Right forelimb (tissue), 1 donor: ENCODE results near the gene RIT1.

Source experiments
- DNase-seq: peaks from one replicate; pipeline ENCODE4 v3.0.0-alpha.2; 2018

Gene RIT1

GRCh38 chr1:155890251-155890650, 20.9 kb downstream of the RIT1 start:
- DNase-seq = no peak

- no peak for DNase-seq
These were observed 21.6 kb downstream of the RIT1 start for GRCh38 chr1:155889566-155889965.

- no peak for DNase-seq
These were observed 22.7 kb downstream of the RIT1 start for GRCh38 chr1:155888481-155888880.

- no peak for DNase-seq
These were observed 26.2 kb downstream of the RIT1 start for GRCh38 chr1:155884982-155885381.

- DNase-seq = no peak
These were observed 26.9 kb downstream of the RIT1 start for GRCh38 chr1:155884031-155884960.

- DNase-seq = no peak
These were observed 28.4 kb downstream of the RIT1 start for GRCh38 chr1:155882766-155883165.

- DNase-seq = no peak
These were observed 28.9 kb downstream of the RIT1 start for GRCh38 chr1:155882235-155882634.

GRCh38 chr1:155880950-155881349, 30.2 kb downstream of the RIT1 start:
- DNase-seq = no peak

GRCh38 chr1:155880251-155880650, 30.9 kb downstream of the RIT1 start:
- DNase-seq = no peak

- no peak for DNase-seq
These were observed 33.2 kb downstream of the RIT1 start for GRCh38 chr1:155877945-155878344.

- no peak for DNase-seq
These were observed 37.3 kb downstream of the RIT1 start for GRCh38 chr1:155873860-155874259.

- DNase-seq = no peak
These were observed 38.6 kb downstream of the RIT1 start for GRCh38 chr1:155872527-155872926.

- DNase-seq = peak; percentile 73
These were observed 39.8 kb downstream of the RIT1 start for GRCh38 chr1:155871390-155871789.

GRCh38 chr1:155867766-155868165, 43.4 kb downstream of the RIT1 start:
- no peak for DNase-seq

- no peak for DNase-seq
These were observed 46.8 kb downstream of the RIT1 start for GRCh38 chr1:155864393-155864792.

- no peak for DNase-seq
These were observed 49.3 kb downstream of the RIT1 start for GRCh38 chr1:155861896-155862295.

GRCh38 chr1:155860970-155861510, 50.1 kb downstream of the RIT1 start:
- DNase-seq = no peak

- peak; percentile 92 for DNase-seq
These were observed 51.0 kb downstream of the RIT1 start for GRCh38 chr1:155859881-155860871.

GRCh38 chr1:155859234-155859829, 51.8 kb downstream of the RIT1 start, which contains the start of gene SYT11:
TSS of gene SYT11 (plus strand) at chr1:155859567. CDS start at chr1:155859762, 195 bp downstream.
- peak; percentile 94 for DNase-seq

- DNase-seq = no peak
These were observed 52.3 kb downstream of the RIT1 start for GRCh38 chr1:155858800-155859233.

- peak; percentile 90 for DNase-seq
These were observed 53.9 kb downstream of the RIT1 start, which contains the start of gene GON4L for GRCh38 chr1:155856975-155857930. TSS of gene GON4L (minus strand) at chr1:155857214. CDS start at chr1:155853780, 3,434 bp downstream.
